Measurements from ENCODE around the gene CCR7. TPM values are rescaled to one million over a fixed set of nuclear protein-coding genes. Genes with fewer than 3 reads are reported as not detected.

CCR7 gene
- total and polyA plus RNA-seq, 2 of the 4 experiments (the other 2 are of a cell fraction), result 0.14 to 0.36 TPM

DNA sequence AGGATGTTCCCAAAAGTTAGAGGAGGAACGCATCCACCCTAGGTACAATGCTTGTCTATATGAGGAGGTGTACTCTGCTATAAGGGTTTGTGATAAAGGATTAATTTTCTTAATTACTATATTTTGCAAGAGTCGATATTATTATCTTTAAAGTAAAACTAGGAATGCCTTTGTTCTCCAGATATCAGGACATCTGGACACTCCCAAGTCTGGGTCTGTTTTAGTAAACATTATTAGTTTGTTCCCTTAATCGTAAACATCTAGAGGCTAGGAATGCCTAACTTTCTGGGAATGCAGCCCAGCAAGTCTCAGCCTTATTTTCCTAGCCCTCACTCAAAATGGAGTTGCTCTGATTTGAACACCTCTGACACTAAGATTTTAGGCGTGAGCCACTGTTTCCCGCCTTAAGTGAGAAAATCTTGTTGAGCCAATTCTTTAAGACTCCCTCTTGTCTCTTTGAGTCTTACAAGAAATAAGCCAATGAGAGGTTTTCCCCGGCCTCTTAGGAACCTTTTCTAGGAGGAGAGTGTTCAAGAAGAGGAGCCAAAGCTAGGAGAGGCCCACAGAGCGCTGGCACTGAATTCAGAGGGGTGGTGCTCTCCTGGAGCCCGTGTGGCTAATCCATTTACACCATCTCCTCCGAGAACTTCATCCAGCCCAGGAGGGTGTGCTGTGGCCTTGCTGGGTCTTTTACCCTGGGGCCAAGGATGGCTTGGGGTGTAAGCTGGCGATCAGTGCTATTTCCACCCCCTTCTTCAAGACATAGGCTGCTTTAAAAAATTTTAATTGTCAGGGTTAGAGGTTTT is 41.5 kb upstream of the CCR7 start:
- no peak overlapping the region for H4K8ac ChIP-seq (ENCODE audit: low read depth in 2 of 2, low read length in 2 of 2)
- in situ Hi-C loops (cut with MboI; ENCODE audit: low sequenced_read_pairs) (no loop called here), intact Hi-C loops (cut with micrococcal nuclease) (no loop called here), dilution Hi-C loops (cut with HindIII; ENCODE audit: low sequenced_read_pairs, unreplicated experiment) (no loop called here)
- ChIA-PET POLR2A (ENCODE audit: unreplicated experiment) (no interaction called here), CTCF (interaction anchor here (0.6 kb wide), 1 partner anchor 47 kb away, joined by 3 read pairs; no protein-coding TSS in a partner anchor)
- ATAC-seq (ENCODE audit: low read depth) (peak; percentile 34), DNase-seq (no peak)
- no peak overlapping the region for H2AK9ac ChIP-seq (replicated peaks; ENCODE audit: low read depth, low read length, poor library complexity)
- no peak overlapping the region for H3K9ac ChIP-seq (ENCODE audit: low read depth, low read length)
- H3K27me3 ChIP-seq (ENCODE audit: control insufficient read depth, insufficient read depth, low read length), result peaks cover 44% of the 10 kb centered on the region
- no peak overlapping the region for H2BK5ac ChIP-seq (ENCODE audit: low read depth, low read length, poor library complexity, severe bottlenecking)
- no peak overlapping the region for H2BK120ac ChIP-seq (ENCODE audit: low read depth, low read length)
- H2BK15ac ChIP-seq (ENCODE audit: low read depth, low read length), result no peak overlapping the region
- H3K14ac ChIP-seq (replicated peaks; ENCODE audit: low read depth, low read length), result no peak overlapping the region
- 50% methylated on average over 1 of the region's 10 CpGs; no CpG with 5 or more reads in 1 of the 2 experiments for WGBS, 2 experiments (ENCODE audit: extremely low coverage in 2 of 2, insufficient read length in 1 of 2)
- H3K9me3 ChIP-seq (ENCODE audit: control insufficient read depth, insufficient read depth, low read length), result no peaks in the 10 kb centered on the region
- H3K9me1 ChIP-seq (ENCODE audit: insufficient read depth, low read length), result no peaks in the 10 kb centered on the region
- H2BK20ac ChIP-seq (ENCODE audit: low read depth, low read length), result no peak overlapping the region; the same call in 1 of the 2 replicates
- H2AK5ac ChIP-seq (ENCODE audit: low read depth, low read length), result no peak overlapping the region
- no peak overlapping the region for H4K5ac ChIP-seq (ENCODE audit: low read depth, low read length)
- no peak overlapping the region for H3K18ac ChIP-seq (ENCODE audit: low read depth, low read length)
- H3K4ac ChIP-seq (ENCODE audit: low read depth, low read length), result no peak overlapping the region
- H3K4me1 ChIP-seq (ENCODE audit: control insufficient read depth, insufficient read depth, low read length), result no peaks in the 10 kb centered on the region; the same call in 1 of the 2 replicates
- H3K4me3 ChIP-seq (ENCODE audit: insufficient read depth, low read depth, low read length), result no peak overlapping the region
- no peaks in the 10 kb centered on the region for H3K36me3 ChIP-seq (ENCODE audit: control insufficient read depth, insufficient read depth, low read length)
- no peak overlapping the region for H3K56ac ChIP-seq (ENCODE audit: extremely low read depth, insufficient read depth, low read length)
- H3K79me1 ChIP-seq (ENCODE audit: low read depth in 1 of 2, low read length in 2 of 2), result no peaks in the 10 kb centered on the region
- no peak overlapping the region for H2AFZ ChIP-seq (replicated peaks; ENCODE audit: low read length, poor library complexity)
- 0 out of 2 replicates have a peak overlapping the region, but pooled peaks have one; percentile 45 for H4K91ac ChIP-seq (ENCODE audit: insufficient read depth, low read depth, low read length)
- no peak overlapping the region for H3K4me2 ChIP-seq (ENCODE audit: low read depth, low read length)
- BruUV-seq (replicated peaks), result no TSS peak
- no peak overlapping the region for H3K27ac ChIP-seq (ENCODE audit: insufficient read depth, low read length)
- no peak overlapping the region for H3K23ac ChIP-seq (ENCODE audit: low read depth, low read length)
- no peaks in the 10 kb centered on the region for H4K20me1 ChIP-seq (ENCODE audit: insufficient read depth, low read length)
- TF ChIP-seq RAD21 (IDR thresholded peaks at IDR 0.05; ENCODE audit: low read length), result no peak
- no peak for TF ChIP-seq MAZ (IDR thresholded peaks at IDR 0.05; ENCODE audit: borderline replicate concordance, low read depth, low read length)
- TF ChIP-seq POLR2A (IDR thresholded peaks at IDR 0.05; ENCODE audit: low read depth, low read length), result no peak
- no peak for TF ChIP-seq RCOR1 (IDR thresholded peaks at IDR 0.05; ENCODE audit: insufficient replicate concordance, low read length)
- no peak for TF ChIP-seq NFE2L2 (IDR thresholded peaks at IDR 0.05; ENCODE audit: low read depth, low read length)
- TF ChIP-seq, protein P1, sequence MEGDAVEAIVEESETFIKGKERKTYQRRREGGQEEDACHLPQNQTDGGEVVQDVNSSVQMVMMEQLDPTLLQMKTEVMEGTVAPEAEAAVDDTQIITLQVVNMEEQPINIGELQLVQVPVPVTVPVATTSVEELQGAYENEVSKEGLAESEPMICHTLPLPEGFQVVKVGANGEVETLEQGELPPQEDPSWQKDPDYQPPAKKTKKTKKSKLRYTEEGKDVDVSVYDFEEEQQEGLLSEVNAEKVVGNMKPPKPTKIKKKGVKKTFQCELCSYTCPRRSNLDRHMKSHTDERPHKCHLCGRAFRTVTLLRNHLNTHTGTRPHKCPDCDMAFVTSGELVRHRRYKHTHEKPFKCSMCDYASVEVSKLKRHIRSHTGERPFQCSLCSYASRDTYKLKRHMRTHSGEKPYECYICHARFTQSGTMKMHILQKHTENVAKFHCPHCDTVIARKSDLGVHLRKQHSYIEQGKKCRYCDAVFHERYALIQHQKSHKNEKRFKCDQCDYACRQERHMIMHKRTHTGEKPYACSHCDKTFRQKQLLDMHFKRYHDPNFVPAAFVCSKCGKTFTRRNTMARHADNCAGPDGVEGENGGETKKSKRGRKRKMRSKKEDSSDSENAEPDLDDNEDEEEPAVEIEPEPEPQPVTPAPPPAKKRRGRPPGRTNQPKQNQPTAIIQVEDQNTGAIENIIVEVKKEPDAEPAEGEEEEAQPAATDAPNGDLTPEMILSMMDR (conservative IDR thresholded peaks at IDR 0.05; ENCODE audit: low read depth, low read length), result no peak
- no peak for TF ChIP-seq CEBPB (IDR thresholded peaks at IDR 0.05; ENCODE audit: low read depth, low read length)
- no peak for TF ChIP-seq BHLHE40 (IDR thresholded peaks at IDR 0.05; ENCODE audit: low read depth, low read length)
- no peak for TF ChIP-seq SMC3 (IDR thresholded peaks at IDR 0.05; ENCODE audit: low read depth, low read length)
- no peak for TF ChIP-seq CHD1 (IDR thresholded peaks at IDR 0.05; ENCODE audit: low read depth, low read length)
- TF ChIP-seq, protein P2, sequence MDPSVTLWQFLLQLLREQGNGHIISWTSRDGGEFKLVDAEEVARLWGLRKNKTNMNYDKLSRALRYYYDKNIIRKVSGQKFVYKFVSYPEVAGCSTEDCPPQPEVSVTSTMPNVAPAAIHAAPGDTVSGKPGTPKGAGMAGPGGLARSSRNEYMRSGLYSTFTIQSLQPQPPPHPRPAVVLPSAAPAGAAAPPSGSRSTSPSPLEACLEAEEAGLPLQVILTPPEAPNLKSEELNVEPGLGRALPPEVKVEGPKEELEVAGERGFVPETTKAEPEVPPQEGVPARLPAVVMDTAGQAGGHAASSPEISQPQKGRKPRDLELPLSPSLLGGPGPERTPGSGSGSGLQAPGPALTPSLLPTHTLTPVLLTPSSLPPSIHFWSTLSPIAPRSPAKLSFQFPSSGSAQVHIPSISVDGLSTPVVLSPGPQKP (IDR thresholded peaks at IDR 0.05; ENCODE audit: borderline replicate concordance, low read depth, low read length), result no peak
- TF ChIP-seq, protein P3, sequence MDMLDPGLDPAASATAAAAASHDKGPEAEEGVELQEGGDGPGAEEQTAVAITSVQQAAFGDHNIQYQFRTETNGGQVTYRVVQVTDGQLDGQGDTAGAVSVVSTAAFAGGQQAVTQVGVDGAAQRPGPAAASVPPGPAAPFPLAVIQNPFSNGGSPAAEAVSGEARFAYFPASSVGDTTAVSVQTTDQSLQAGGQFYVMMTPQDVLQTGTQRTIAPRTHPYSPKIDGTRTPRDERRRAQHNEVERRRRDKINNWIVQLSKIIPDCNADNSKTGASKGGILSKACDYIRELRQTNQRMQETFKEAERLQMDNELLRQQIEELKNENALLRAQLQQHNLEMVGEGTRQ (IDR thresholded peaks at IDR 0.05; ENCODE audit: low read depth, low read length), result no peak
- no peak for TF ChIP-seq MAFK (IDR thresholded peaks at IDR 0.05; ENCODE audit: low read depth, low read length)
- TF ChIP-seq MXI1 (IDR thresholded peaks at IDR 0.05; ENCODE audit: borderline replicate concordance, low read depth, low read length), result no peak
- TF ChIP-seq FOS (IDR thresholded peaks at IDR 0.05; ENCODE audit: low read depth, low read length), result no peak

Data from IMR-90 (cell line).